Measurements from ENCODE around the gene ACTL6B.

DNA sequence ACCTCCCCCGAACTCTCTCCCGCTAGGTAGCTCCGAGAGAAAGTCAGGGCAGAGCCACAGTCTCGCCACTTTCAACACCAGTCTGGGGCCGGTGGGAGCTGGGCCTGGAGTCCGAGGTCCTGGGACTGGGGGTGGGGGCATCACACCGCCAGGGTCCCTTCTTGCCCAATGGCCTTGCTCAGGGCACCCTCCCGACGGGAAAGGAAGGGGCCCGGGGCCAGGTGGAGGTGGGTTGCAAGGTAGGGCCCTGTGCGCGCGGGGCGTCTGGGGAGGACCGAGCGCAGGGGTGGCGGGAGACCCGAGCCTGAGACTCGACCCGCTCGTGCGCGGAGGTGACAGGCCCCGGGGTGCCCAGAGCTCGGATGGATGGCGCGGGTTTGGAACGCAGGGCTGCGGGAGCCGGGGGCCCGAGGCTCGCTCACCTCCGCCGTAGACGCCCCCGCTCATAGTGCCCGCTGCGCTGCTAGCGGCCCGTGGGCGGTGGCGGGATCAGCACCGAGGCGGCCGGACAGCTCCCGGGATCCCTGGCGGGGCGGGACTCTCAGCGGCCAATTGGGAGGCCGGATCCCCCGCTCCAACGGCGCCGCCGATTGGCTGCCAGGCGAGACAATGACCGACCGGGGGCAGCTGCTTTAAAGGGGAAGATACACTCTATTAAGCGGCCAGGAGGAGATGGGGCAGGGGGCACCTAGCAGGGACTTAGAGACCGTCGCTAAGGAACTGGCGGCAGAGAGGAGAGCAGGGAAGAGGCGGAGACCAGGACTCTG, at the start of gene ACTL6B:
- TF ChIP-seq, protein P1, sequence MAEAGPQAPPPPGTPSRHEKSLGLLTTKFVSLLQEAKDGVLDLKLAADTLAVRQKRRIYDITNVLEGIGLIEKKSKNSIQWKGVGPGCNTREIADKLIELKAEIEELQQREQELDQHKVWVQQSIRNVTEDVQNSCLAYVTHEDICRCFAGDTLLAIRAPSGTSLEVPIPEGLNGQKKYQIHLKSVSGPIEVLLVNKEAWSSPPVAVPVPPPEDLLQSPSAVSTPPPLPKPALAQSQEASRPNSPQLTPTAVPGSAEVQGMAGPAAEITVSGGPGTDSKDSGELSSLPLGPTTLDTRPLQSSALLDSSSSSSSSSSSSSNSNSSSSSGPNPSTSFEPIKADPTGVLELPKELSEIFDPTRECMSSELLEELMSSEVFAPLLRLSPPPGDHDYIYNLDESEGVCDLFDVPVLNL (CRISPR knock-in tag; IDR thresholded peaks at IDR 0.05; ENCODE audit: borderline replicate concordance, low read depth): peak; percentile 56; the same call in 1 of the 2 replicates
- TF ChIP-seq, protein P2, sequence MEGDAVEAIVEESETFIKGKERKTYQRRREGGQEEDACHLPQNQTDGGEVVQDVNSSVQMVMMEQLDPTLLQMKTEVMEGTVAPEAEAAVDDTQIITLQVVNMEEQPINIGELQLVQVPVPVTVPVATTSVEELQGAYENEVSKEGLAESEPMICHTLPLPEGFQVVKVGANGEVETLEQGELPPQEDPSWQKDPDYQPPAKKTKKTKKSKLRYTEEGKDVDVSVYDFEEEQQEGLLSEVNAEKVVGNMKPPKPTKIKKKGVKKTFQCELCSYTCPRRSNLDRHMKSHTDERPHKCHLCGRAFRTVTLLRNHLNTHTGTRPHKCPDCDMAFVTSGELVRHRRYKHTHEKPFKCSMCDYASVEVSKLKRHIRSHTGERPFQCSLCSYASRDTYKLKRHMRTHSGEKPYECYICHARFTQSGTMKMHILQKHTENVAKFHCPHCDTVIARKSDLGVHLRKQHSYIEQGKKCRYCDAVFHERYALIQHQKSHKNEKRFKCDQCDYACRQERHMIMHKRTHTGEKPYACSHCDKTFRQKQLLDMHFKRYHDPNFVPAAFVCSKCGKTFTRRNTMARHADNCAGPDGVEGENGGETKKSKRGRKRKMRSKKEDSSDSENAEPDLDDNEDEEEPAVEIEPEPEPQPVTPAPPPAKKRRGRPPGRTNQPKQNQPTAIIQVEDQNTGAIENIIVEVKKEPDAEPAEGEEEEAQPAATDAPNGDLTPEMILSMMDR (IDR thresholded peaks at IDR 0.05): no peak
- TF ChIP-seq TCF7 (CRISPR knock-in tag; IDR thresholded peaks at IDR 0.05; ENCODE audit: low read depth) (peak; percentile 92; the same call in 1 of the 2 replicates), CBFB (CRISPR knock-in tag; IDR thresholded peaks at IDR 0.05; ENCODE audit: low read depth) (no peak), IRF2 (CRISPR knock-in tag; IDR thresholded peaks at IDR 0.05; ENCODE audit: borderline replicate concordance, low read depth) (no peak), ZNF671 (CRISPR knock-in tag; IDR thresholded peaks at IDR 0.05) (no peak), FOXJ3 (CRISPR knock-in tag; IDR thresholded peaks at IDR 0.05; ENCODE audit: borderline replicate concordance) (0 out of 2 replicates have a peak, but pooled peaks have one; percentile 74), ZNF423 (CRISPR knock-in tag; IDR thresholded peaks at IDR 0.05) (no peak), ESRRA (CRISPR knock-in tag; IDR thresholded peaks at IDR 0.05; ENCODE audit: borderline replicate concordance) (peak; percentile 93), SP1 (CRISPR knock-in tag; conservative IDR thresholded peaks at IDR 0.05) (peak; percentile 90), GABPB1 (CRISPR knock-in tag; IDR thresholded peaks at IDR 0.05) (peak; percentile 60)
- TF ChIP-seq, protein P3, sequence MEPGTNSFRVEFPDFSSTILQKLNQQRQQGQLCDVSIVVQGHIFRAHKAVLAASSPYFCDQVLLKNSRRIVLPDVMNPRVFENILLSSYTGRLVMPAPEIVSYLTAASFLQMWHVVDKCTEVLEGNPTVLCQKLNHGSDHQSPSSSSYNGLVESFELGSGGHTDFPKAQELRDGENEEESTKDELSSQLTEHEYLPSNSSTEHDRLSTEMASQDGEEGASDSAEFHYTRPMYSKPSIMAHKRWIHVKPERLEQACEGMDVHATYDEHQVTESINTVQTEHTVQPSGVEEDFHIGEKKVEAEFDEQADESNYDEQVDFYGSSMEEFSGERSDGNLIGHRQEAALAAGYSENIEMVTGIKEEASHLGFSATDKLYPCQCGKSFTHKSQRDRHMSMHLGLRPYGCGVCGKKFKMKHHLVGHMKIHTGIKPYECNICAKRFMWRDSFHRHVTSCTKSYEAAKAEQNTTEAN (CRISPR knock-in tag; IDR thresholded peaks at IDR 0.05): peak; percentile 61; the same call in 1 of the 2 replicates
- TF ChIP-seq, protein P4, sequence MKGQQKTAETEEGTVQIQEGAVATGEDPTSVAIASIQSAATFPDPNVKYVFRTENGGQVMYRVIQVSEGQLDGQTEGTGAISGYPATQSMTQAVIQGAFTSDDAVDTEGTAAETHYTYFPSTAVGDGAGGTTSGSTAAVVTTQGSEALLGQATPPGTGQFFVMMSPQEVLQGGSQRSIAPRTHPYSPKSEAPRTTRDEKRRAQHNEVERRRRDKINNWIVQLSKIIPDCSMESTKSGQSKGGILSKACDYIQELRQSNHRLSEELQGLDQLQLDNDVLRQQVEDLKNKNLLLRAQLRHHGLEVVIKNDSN (CRISPR knock-in tag; IDR thresholded peaks at IDR 0.05): peak; percentile 81
